Right cardiac atrium (tissue), 5 donors: ENCODE data around the gene HES1. TPM values are rescaled to one million over a fixed set of nuclear protein-coding genes. Genes with fewer than 3 reads are reported as not detected.
"Not testable (repeated sequence)": the region's sequence is repeated elsewhere in the genome, so short reads cannot be mapped to it uniquely, and the experiment has no call there.

ENCODE experiments used
- ATAC-seq, 2 donors: fragments of 200-7000 bp; cut with Tn5 transposase; one replicate each; pipeline versions ENCODE4 v1.8.0 to v1.9.1; 2020; ENCODE audit warnings: moderate library complexity in 2 of 2, mild to moderate bottlenecking in 1 of 2
- DNase-seq, 3 donors: peaks; one replicate each; pipeline ENCODE4 v3.0.0-alpha.2; 2020
- H3K27ac ChIP-seq: one replicate; pipeline ENCODE4 v1.5.1; 2013; ENCODE audit warnings: mild to moderate bottlenecking, low read length, control low read depth, moderate library complexity
- H3K27me3 ChIP-seq: one replicate; pipeline ENCODE4 v1.6.1; 2013; ENCODE audit not compliant: control insufficient read depth, insufficient read depth
- H3K4me1 ChIP-seq: one replicate; pipeline ENCODE4 v1.6.1; 2013; ENCODE audit warnings: low read length; ENCODE audit not compliant: control insufficient read depth, insufficient read depth
- H3K4me3 ChIP-seq: one replicate; pipeline ENCODE4 v1.5.1; 2013; ENCODE audit warnings: low read length, control low read depth
- H3K9me3 ChIP-seq: one replicate; pipeline ENCODE4 v1.6.1; 2013; ENCODE audit warnings: low read length; ENCODE audit not compliant: control insufficient read depth
- WGBS: extraction: QIAGEN DNeasy Blood & Tissue Kit; methylation state at CpG from one replicate; pipeline ENCODE4 v1.1.7; 2013; 5-methylcytosine and 5-hydroxymethylcytosine counted together
- intact Hi-C, 4 donors: fragments of 100-400 bp; cut with DNase I; formaldehyde crosslinking; loops; one replicate each; pipeline versions ENCODE4 v1.11.0 to v1.14.0; 2022 to 2023
- polyA plus RNA-seq: library from polyadenylated mRNA; stranded (reverse); fragments of 200-250 nt; gene quantifications from one replicate; pipeline ENCODE4 v1.2.3, GENCODE V29; 2013
- total RNA-seq, 4 donors: library from RNA; stranded (reverse); fragmentation: NEBNext Ultra II Directional; extraction: Animal tissue kit (Norgen Biotek cat#: 25700); gene quantifications; one replicate each; pipeline ENCODE4 v1.2.1, GENCODE V29; 2021
- donor health status: healthy with polysubstance abuse.
- donor health status: DM: no; HTN: yes; CAD: no.
- donor health status: DM: no; HTN: no; CAD: no.
- donor health status: DM: no; HTN: yes; CAD: no; lungs with severe emphysema.
- donor health status: DM: yes; HTN: yes; CAD: no.

HES1 gene
- total and polyA plus RNA-seq, 5 donors = 22.8 to 59.5 (median 31.1) TPM

DNA sequence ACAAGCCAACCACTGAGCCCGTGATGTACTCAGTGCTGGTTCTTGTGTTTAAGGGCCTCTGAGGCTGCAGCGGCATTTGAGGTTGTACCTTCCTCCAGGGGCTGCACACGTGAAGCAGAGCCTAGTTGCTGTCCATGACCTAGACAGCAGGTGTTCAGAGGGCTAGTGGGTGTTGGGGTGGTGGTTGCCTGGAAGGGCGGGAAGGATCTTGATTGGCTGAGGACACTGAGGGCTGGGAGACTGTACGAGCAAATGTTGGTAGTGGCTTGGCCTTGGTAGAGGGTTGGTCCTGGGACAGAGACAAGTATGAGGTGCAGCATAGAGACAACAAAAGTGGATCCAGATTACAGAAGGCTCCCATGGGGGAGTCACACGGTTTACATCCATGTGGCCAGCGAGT lies 17.0 kb upstream of the HES1 start:
- Histone ChIP-seq H3K27ac (no peak overlapping the region), H3K4me3 (no peak overlapping the region), H3K4me1 (peaks cover 2% of the 10 kb centered on the region), H3K9me3 (no peaks in the 10 kb centered on the region), H3K27me3 (no peaks in the 10 kb centered on the region)
- ATAC-seq = no peak
- intact Hi-C loops = no loop called here
- 96% methylated on average over 7 of the region's 7 CpGs for WGBS
- no peak for DNase-seq

DNA sequence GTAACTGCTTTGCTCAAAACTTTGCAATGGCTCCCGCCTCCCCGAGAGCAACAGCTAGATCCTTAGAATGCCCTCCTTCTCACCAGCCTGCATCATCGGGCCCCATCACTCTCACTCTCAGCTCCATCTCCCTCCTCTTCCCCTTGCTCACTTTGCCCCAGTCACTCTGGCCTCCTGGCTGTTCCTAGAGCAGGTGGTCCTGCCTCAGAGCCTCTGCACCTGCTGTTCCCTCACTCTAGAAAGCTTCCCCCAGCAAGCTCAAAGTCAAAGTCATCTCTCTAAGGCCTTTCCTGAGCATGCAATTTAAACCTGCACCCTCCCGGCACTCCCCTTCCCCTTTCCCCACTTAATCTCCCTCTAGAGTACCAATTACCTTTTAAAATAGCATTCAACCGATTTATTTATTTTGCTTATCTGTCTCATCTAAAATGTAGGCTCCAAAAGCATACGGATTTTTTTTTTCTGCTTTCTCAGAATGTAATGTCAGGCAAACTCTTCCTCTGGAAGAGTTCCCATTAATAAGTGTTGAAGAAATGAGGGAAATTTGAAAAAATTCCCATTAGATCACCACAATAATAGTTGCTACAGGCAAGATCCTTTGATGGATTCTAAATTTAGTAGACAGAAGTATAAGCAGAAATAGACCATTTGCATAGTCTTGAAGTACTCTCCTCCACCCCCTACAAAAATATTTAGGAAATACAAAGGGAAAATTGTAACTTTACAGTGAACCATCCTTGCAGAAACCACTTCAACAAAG lies 15.9 kb upstream of the HES1 start:
- Histone ChIP-seq H3K27ac (no peak overlapping the region), H3K4me1 (no peaks in the 10 kb centered on the region), H3K4me3 (no peak overlapping the region), H3K9me3 (no peaks in the 10 kb centered on the region), H3K27me3 (no peaks in the 10 kb centered on the region)
- no peak for ATAC-seq
- WGBS = 86% methylated on average over 6 of the region's 6 CpGs
- no peak for DNase-seq
- intact Hi-C loops = no loop called here

GRCh38 chr3:194120789-194121770 lies 14.9 kb upstream of the HES1 start:
- 91% methylated on average over 13 of the region's 13 CpGs for WGBS
- DNase-seq (no peak), ATAC-seq (no peak)
- intact Hi-C loops = no loop called here
- H3K27me3 ChIP-seq = no peaks in the 10 kb centered on the region
- H3K9me3 ChIP-seq = no peaks in the 10 kb centered on the region
- no peak overlapping the region for H3K4me3 ChIP-seq
- no peaks in the 10 kb centered on the region for H3K4me1 ChIP-seq
- no peak overlapping the region for H3K27ac ChIP-seq

DNA sequence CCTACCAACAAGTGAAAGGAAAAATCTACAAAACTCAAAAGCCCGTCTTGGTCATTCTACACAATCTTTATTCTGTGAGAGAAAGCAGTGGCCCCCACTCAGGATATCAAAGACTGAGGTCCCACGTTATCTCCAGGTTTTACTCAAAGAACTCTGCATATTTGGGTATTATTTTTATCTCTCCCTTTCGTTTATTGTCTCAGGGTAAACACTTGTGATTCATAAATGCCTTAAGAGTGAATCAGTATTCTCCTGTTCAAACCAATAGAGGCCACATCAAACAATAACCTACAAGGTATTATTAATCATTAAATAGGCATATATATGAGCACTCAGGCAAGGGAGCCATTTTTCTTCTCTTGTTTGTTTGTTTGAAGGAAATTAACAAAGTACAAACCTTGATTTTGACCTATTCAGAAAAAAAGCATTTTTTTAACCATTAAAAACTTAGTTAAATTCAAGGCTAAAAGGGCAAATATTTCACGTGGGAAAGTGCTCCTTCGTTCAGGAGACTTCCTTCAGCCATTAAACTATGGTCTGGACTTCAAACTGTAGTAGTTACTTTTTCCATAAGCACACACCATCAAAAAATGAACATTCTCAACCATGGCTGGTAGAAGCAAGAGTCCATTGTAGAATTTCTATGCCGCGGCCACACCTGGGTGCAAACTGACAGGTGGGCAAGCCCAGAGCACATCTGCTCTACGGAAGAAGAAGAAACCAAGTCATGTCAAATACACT lies 13.9 kb upstream of the HES1 start:
- ATAC-seq (no peak), DNase-seq (no peak)
- Histone ChIP-seq H3K27ac (no peak overlapping the region), H3K4me3 (no peak overlapping the region), H3K9me3 (no peaks in the 10 kb centered on the region), H3K27me3 (no peaks in the 10 kb centered on the region), H3K4me1 (no peaks in the 10 kb centered on the region)
- intact Hi-C loops = no loop called here
- WGBS = 91% methylated on average over 8 of the region's 8 CpGs

DNA sequence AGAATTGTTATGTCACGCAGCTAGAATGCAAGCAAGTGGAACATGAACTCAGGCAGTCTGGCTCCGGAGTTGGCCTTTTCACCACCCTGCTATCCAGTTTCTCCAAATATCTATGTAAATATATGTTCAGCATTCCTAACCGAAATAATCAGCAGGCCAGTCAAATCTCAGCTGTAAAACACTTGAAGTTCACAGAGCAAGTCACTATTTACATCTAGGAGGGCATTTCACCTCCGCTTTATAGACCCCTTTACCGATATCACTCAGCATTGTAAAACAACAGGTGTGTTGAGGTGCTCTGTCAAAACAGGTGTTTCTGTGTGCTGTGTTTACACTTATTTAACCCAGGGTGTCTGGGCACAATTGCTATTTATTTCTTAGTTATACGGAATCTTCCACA lies 12.2 kb upstream of the HES1 start:
- 83% methylated on average over 6 of the region's 6 CpGs for WGBS
- DNase-seq (no peak), ATAC-seq (no peak)
- Histone ChIP-seq H3K27ac (no peak overlapping the region), H3K27me3 (no peaks in the 10 kb centered on the region), H3K4me3 (no peak overlapping the region), H3K4me1 (no peaks in the 10 kb centered on the region), H3K9me3 (no peaks in the 10 kb centered on the region)
- intact Hi-C loops = no loop called here

DNA sequence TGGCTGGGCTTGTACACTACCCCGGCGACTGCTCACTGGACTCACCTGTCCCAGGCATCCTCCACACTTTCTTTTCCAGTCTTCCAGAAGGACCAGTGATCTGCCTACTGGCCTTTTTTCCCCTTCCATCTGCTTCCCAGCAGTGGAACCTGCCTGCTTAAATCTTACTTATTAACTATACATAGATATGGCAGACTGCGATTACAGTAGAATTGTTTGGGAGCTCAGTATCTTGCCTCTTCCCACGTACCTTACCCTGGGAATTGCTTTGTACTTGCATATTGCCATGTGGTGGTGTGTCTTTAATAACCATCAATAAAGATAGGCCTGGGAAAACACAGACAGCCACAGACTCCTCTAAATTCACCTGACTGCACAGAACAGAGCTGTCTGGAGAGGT lies 11.8 kb upstream of the HES1 start:
- no peak for DNase-seq
- ATAC-seq = no peak
- Histone ChIP-seq H3K9me3 (no peaks in the 10 kb centered on the region), H3K27me3 (no peaks in the 10 kb centered on the region), H3K27ac (no peak overlapping the region), H3K4me3 (no peak overlapping the region), H3K4me1 (no peaks in the 10 kb centered on the region)
- 93% methylated on average over 4 of the region's 4 CpGs for WGBS
- intact Hi-C loops = no loop called here

- Histone ChIP-seq H3K27ac (no peak overlapping the region), H3K27me3 (no peaks in the 10 kb centered on the region), H3K9me3 (no peaks in the 10 kb centered on the region), H3K4me3 (no peak overlapping the region), H3K4me1 (no peaks in the 10 kb centered on the region)
- DNase-seq (no peak), ATAC-seq (no peak)
- intact Hi-C loops = no loop called here
- WGBS = 90% methylated on average over 6 of the region's 6 CpGs
Observed at GRCh38 chr3:194125442-194125841, 10.5 kb upstream of the HES1 start.

DNA sequence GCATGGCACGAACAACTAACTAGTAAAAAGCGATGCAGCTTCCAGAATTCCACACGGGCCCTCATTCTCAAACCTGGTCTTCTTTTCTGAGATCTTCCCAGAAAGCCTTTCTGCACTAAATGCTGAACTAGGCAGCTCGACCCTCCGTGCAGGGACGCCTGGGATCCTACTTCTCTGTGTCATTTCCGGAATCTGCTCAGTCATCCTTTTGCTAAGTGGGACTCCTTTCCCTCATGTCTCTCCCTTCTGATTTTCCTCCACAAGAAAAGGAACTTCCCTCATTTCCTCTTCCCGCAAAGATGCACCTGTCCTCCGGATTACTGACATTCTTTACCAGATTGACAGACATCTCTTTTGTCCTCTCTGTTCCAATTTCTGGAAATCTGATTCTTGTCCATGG lies 9.2 kb upstream of the HES1 start:
- WGBS = 84% methylated on average over 9 of the region's 9 CpGs
- no peak overlapping the region for H3K4me3 ChIP-seq
- ATAC-seq = no peak
- no peaks in the 10 kb centered on the region for H3K9me3 ChIP-seq
- no peaks in the 10 kb centered on the region for H3K27me3 ChIP-seq
- intact Hi-C loops = no loop called here
- no peak for DNase-seq
- no peaks in the 10 kb centered on the region for H3K4me1 ChIP-seq
- H3K27ac ChIP-seq = no peak overlapping the region

DNA sequence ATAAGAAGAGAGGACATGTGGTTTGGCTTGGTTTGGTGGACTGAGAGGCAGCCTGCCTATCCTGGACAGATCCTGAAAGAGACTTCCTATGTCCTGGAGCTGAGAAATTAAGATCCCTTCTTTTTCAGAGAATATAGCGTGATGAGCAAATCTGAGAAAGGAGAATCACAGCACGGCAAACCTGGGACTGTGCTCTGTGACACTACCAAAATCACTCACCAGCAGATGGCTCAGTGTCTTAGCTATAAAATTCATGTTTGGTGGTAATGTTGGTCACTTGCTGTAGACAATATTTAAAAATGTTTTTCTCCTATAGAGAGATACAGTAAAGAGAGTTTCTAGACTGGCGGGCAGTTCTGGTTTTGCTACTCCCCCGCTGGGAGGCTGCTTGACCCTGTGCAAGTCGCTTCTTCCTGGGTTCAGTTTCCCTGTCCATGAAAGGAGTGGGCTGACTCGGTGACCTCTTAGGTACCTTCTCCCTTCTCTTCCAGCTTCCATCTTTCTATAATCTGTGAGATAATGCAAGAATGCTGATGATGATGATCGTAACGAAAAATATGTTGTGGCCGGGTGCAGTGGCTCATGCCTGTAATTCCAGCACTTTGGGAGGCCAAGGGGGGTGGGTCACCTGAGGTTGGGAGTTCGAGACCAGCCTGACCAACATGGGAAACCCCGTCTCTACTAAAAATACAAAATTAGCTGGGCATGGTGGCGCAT lies 7.6 kb upstream of the HES1 start:
- no peak overlapping the region for H3K27ac ChIP-seq
- DNase-seq (no peak), ATAC-seq (no peak)
- intact Hi-C loops = no loop called here
- 94% methylated on average over 12 of the region's 12 CpGs for WGBS
- no peaks in the 10 kb centered on the region for H3K9me3 ChIP-seq
- H3K4me3 ChIP-seq = no peak overlapping the region
- H3K27me3 ChIP-seq = no peaks in the 10 kb centered on the region
- no peaks in the 10 kb centered on the region for H3K4me1 ChIP-seq

DNA sequence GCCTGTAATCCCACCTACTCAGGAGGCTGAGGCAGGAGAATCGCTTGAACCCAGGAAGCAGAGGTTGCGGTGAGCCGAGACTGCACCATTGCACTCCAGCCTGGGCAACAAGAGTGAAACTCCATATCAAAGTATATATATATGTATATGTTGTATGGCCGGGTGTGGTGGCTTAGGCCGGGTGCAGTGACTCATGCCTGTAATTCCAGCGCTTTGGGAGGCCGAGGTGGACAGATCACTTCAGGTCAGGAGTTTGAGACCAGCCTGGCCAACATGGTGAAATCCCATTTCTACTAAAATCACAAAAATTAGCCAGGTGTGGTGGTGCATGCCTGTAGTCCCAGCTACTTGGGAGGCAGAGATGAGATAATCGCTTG lies 7.0 kb upstream of the HES1 start:
- ATAC-seq, DNase-seq, H3K9me3 ChIP-seq, H3K27me3 ChIP-seq, H3K4me3 ChIP-seq, intact Hi-C loops, H3K4me1 ChIP-seq, H3K27ac ChIP-seq: not testable (repeated sequence)
- WGBS = 96% methylated on average over 8 of the region's 8 CpGs
